Tibial nerve (tissue), 4 donors: ENCODE results near the gene ERCC3.

Source experiments
- CTCF ChIP-seq, 5 experiments: fragments of 200-600 bp in 3 of 5; fragments of 450-650 bp in 2 of 5; sonication (generic) in 3 of 5; IDR thresholded peaks; one replicate each; pipeline ENCODE4 v1.5.1; 2016 to 2019; ENCODE audit warnings: antibody characterized with exemption in 5 of 5, mild to moderate bottlenecking in 3 of 5, moderate library complexity in 2 of 5
- EP300 ChIP-seq, 2 donors: sonication (generic); formaldehyde crosslinking; IDR thresholded peaks; one replicate each; pipeline ENCODE4 v1.6.1; 2017; ENCODE audit warnings: antibody characterized with exemption in 2 of 2, mild to moderate bottlenecking in 1 of 2
- POLR2A ChIP-seq, 2 donors: fragments of 450-650 bp; IDR thresholded peaks; one replicate each; pipeline ENCODE4 v1.6.1; 2017; ENCODE audit warnings: antibody characterized with exemption in 2 of 2, mild to moderate bottlenecking in 2 of 2, moderate library complexity in 2 of 2

GRCh38 chr2:127310980-127311379 lies 17.0 kb upstream of the ERCC3 start:
- TF ChIP-seq CTCF (IDR thresholded peaks at IDR 0.05) (no peak), POLR2A (IDR thresholded peaks at IDR 0.05) (no peak), EP300 (IDR thresholded peaks at IDR 0.05) (no peak)
